ENCODE measurements around the gene CCN5. TPM values are rescaled to one million over a fixed set of nuclear protein-coding genes. Genes with fewer than 3 reads are reported as not detected.
A peak's percentile ranks its signal among the peaks of the same experiment; 100 is the strongest.

CCN5 gene
- total RNA-seq, 2 donors from 2014 or later, result not detected

DNA sequence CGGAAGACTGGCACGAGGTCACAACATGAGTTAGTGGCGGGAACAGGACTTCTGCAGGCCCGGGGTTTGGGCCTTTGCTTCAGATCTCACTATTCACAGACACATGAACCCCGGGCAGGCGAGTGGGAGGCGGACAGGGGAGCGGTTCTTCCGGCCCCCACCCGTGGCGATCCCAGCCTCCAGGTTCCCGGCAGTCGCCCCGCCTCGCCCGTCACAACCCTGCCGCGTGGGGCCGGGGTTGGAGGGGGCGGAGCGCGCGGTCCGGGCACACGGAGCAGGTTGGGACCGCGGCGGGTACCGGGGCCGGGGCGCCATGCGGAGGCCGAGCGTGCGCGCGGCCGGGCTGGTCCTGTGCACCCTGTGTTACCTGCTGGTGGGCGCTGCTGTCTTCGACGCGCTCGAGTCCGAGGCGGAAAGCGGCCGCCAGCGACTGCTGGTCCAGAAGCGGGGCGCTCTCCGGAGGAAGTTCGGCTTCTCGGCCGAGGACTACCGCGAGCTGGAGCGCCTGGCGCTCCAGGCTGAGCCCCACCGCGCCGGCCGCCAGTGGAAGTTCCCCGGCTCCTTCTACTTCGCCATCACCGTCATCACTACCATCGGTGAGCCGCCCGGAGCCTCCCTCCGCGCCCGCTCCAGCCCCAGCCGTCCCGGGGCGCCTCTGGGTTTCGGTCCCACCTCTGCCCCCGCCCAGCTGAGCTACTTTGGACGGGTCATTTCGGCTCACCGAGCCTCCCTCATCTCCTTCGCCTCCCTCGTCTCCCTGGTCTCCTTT is 30.6 kb downstream of the CCN5 start, which contains the start of gene KCNK15:
Gene KCNK15, plus strand, starts transcription at position 268 of the 769 bp plus-strand sequence. Its CDS starts 46 bp downstream, at position 314.
- Histone ChIP-seq H3K36me3 (ENCODE audit: control insufficient read depth, insufficient read depth, low read length) (no peaks in the 10 kb centered on the region), H3K27ac (ENCODE audit: low read depth, low read length) (no peak within 1 kb of the TSS), H3K9me3 (ENCODE audit: control insufficient read depth, low read length) (no peaks in the 10 kb centered on the region), H3K4me1 (ENCODE audit: control insufficient read depth, insufficient read depth, low read length) (no peaks in the 10 kb centered on the region), H3K9ac (ENCODE audit: extremely low read depth, low read length, poor library complexity, severe bottlenecking) (no peak within 1 kb of the TSS), H3K4me3 (ENCODE audit: low read length) (peak within 1 kb of the TSS; percentile 46), H3K27me3 (ENCODE audit: control insufficient read depth, insufficient read depth, low read length, poor library complexity, severe bottlenecking) (peaks cover 53% of the 10 kb centered on the region)
- 5 to 6% methylated on average over 7 to 81 of the region's 81 CpGs for WGBS, 2 experiments (ENCODE audit: insufficient coverage in 1 of 2, insufficient read length in 1 of 2)
- H3K36me3 Mint-ChIP-seq (ENCODE audit: low read depth), result no peaks in the 10 kb centered on the region
- peaks cover 8% of the 10 kb centered on the region for H3K4me1 Mint-ChIP-seq
- H3K27ac Mint-ChIP-seq, result no peak within 1 kb of the TSS
- DNase-seq, result peak; percentile 77
- peaks cover 81% of the 10 kb centered on the region for H3K27me3 Mint-ChIP-seq (ENCODE audit: insufficient read depth)
- H3K9me3 Mint-ChIP-seq, result no peaks in the 10 kb centered on the region
- peak within 1 kb of the TSS; percentile 44 for H3K4me3 Mint-ChIP-seq
- TF ChIP-seq, protein P1, sequence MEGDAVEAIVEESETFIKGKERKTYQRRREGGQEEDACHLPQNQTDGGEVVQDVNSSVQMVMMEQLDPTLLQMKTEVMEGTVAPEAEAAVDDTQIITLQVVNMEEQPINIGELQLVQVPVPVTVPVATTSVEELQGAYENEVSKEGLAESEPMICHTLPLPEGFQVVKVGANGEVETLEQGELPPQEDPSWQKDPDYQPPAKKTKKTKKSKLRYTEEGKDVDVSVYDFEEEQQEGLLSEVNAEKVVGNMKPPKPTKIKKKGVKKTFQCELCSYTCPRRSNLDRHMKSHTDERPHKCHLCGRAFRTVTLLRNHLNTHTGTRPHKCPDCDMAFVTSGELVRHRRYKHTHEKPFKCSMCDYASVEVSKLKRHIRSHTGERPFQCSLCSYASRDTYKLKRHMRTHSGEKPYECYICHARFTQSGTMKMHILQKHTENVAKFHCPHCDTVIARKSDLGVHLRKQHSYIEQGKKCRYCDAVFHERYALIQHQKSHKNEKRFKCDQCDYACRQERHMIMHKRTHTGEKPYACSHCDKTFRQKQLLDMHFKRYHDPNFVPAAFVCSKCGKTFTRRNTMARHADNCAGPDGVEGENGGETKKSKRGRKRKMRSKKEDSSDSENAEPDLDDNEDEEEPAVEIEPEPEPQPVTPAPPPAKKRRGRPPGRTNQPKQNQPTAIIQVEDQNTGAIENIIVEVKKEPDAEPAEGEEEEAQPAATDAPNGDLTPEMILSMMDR (conservative IDR thresholded peaks at IDR 0.05), result no peak

GRCh38 chr20:44746367-44747165 is 31.4 kb downstream of the CCN5 start:
- Histone ChIP-seq H3K36me3 (ENCODE audit: control insufficient read depth, insufficient read depth, low read length) (no peaks in the 10 kb centered on the region), H3K9me3 (ENCODE audit: control insufficient read depth, low read length) (no peaks in the 10 kb centered on the region), H3K4me1 (ENCODE audit: control insufficient read depth, insufficient read depth, low read length) (no peaks in the 10 kb centered on the region), H3K27me3 (ENCODE audit: control insufficient read depth, insufficient read depth, low read length, poor library complexity, severe bottlenecking) (peaks cover 51% of the 10 kb centered on the region), H3K27ac (ENCODE audit: low read depth, low read length) (no peak overlapping the region), H3K9ac (ENCODE audit: extremely low read depth, low read length, poor library complexity, severe bottlenecking) (no peak overlapping the region), H3K4me3 (ENCODE audit: low read length) (peak overlapping the region; percentile 46)
- Mint-ChIP-seq H3K4me3 (peak overlapping the region; percentile 44), H3K27me3 (ENCODE audit: insufficient read depth) (peaks cover 81% of the 10 kb centered on the region), H3K36me3 (ENCODE audit: low read depth) (no peaks in the 10 kb centered on the region), H3K27ac (no peak overlapping the region), H3K9me3 (no peaks in the 10 kb centered on the region), H3K4me1 (peaks cover 8% of the 10 kb centered on the region)
- TF ChIP-seq, protein P1 (conservative IDR thresholded peaks at IDR 0.05), result no peak
- WGBS, 2 experiments (ENCODE audit: insufficient coverage in 1 of 2, insufficient read length in 1 of 2), result 42 to 55% methylated on average over 4 to 12 of the region's 12 CpGs
- DNase-seq, result peak; percentile 74

DNA sequence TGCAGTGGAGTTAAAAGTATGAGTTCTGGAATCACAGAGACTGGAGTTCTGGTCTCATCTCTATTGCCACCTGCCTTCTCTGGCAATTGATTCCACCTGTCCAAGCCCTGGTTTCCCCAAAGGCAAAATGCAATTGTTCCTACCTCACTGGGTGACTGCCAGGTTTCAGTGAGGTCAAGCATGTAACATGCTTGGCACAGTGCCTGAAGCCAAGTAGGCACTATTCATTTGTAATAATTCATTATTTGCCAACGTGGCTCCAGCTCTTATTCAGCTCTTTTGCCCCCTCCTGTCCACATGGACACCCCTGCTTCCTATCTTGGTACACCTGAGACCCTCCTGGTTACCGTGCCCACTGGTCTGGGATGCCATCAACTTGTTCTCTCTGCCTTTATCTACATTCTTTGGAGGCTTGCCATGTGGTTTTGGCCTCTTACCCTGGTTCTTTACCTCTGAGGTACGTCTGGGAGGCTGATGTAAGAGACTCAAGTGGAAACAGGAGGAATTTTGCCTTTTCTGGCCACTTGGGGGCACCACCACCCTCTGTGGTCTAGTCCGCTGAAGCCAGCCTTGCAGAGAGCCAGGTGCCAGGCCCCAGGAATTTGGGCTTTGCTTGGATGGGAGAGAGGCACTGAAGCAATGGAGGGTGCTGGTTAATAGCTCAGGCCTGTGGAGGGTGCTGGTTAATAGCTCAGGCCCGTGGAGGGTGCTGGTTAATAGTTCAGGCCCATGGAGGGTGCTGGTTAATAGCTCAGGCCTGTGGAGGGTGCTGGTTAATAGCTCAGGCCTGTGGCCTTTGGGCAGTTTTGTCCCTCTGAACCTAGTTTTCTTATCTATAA is 32.2 kb downstream of the CCN5 start:
- Mint-ChIP-seq H3K27ac (no peak overlapping the region), H3K36me3 (ENCODE audit: low read depth) (no peaks in the 10 kb centered on the region), H3K9me3 (no peaks in the 10 kb centered on the region), H3K4me1 (peaks cover 8% of the 10 kb centered on the region), H3K4me3 (no peak overlapping the region), H3K27me3 (ENCODE audit: insufficient read depth) (peaks cover 73% of the 10 kb centered on the region)
- 6 to 13% methylated on average over 3 to 5 of the region's 5 CpGs for WGBS, 2 experiments (ENCODE audit: insufficient coverage in 1 of 2, insufficient read length in 1 of 2)
- DNase-seq, result peak; percentile 97
- Histone ChIP-seq H3K9ac (ENCODE audit: extremely low read depth, low read length, poor library complexity, severe bottlenecking) (no peak overlapping the region), H3K27me3 (ENCODE audit: control insufficient read depth, insufficient read depth, low read length, poor library complexity, severe bottlenecking) (peaks cover 43% of the 10 kb centered on the region), H3K36me3 (ENCODE audit: control insufficient read depth, insufficient read depth, low read length) (no peaks in the 10 kb centered on the region), H3K27ac (ENCODE audit: low read depth, low read length) (no peak overlapping the region), H3K4me1 (ENCODE audit: control insufficient read depth, insufficient read depth, low read length) (no peaks in the 10 kb centered on the region), H3K4me3 (ENCODE audit: low read length) (no peak overlapping the region), H3K9me3 (ENCODE audit: control insufficient read depth, low read length) (no peaks in the 10 kb centered on the region)
- TF ChIP-seq, protein P1 (conservative IDR thresholded peaks at IDR 0.05), result peak; percentile 86
